Activated CD4-positive, alpha-beta T cell treated with anti-CD3 and anti-CD28 coated beads, Interleukin-2, Interleukin-4, amounts not matched to agents 100 ng/mL and 50 ng/mL, durations not matched to agents 16 hours and 8 hours (primary cell): ENCODE results near the gene ENTPD6.
"Not testable (repeated sequence)": the region's sequence is repeated elsewhere in the genome, so short reads cannot be mapped to it uniquely, and the experiment has no call there.

Experiments used
- DNase-seq: peaks from one replicate; pipeline ENCODE4 v3.0.0-alpha.2; 2020; ENCODE audit warnings: low spot score

ENTPD6 gene

GRCh38 chr20:25223765-25224720 lies 28.5 kb downstream of the ENTPD6 start:
- no peak for DNase-seq

- DNase-seq = no peak
Observed at GRCh38 chr20:25224941-25225340, 29.4 kb downstream of the ENTPD6 start.

GRCh38 chr20:25225642-25226432 lies 30.3 kb downstream of the ENTPD6 start:
- DNase-seq = no peak

GRCh38 chr20:25226433-25227316 lies 31.2 kb downstream of the ENTPD6 start:
- no peak for DNase-seq

GRCh38 chr20:25227317-25227831 lies 31.9 kb downstream of the ENTPD6 start:
- no peak for DNase-seq

- DNase-seq = no peak
Observed at GRCh38 chr20:25229486-25230165, 34.1 kb downstream of the ENTPD6 start.

GRCh38 chr20:25230166-25230831 lies 34.8 kb downstream of the ENTPD6 start:
- no peak for DNase-seq

GRCh38 chr20:25233016-25233772 lies 37.7 kb downstream of the ENTPD6 start:
- no peak for DNase-seq

- DNase-seq = not testable (repeated sequence)
Observed at GRCh38 chr20:25234009-25234849, 38.7 kb downstream of the ENTPD6 start.

GRCh38 chr20:25236450-25237304 lies 41.2 kb downstream of the ENTPD6 start:
- no peak for DNase-seq

- peak; percentile 92 for DNase-seq
Observed at GRCh38 chr20:25237610-25238318, 42.3 kb downstream of the ENTPD6 start.

GRCh38 chr20:25238319-25239037 lies 43.0 kb downstream of the ENTPD6 start:
- no peak for DNase-seq

GRCh38 chr20:25239387-25240370 lies 44.2 kb downstream of the ENTPD6 start:
- DNase-seq = no peak

GRCh38 chr20:25240851-25241658 lies 45.5 kb downstream of the ENTPD6 start:
- DNase-seq = not testable (repeated sequence)

GRCh38 chr20:25241659-25241955 lies 46.1 kb downstream of the ENTPD6 start:
- not testable (repeated sequence) for DNase-seq
